ENCODE measurements around the gene PROS1.

The PROS1 gene

DNA sequence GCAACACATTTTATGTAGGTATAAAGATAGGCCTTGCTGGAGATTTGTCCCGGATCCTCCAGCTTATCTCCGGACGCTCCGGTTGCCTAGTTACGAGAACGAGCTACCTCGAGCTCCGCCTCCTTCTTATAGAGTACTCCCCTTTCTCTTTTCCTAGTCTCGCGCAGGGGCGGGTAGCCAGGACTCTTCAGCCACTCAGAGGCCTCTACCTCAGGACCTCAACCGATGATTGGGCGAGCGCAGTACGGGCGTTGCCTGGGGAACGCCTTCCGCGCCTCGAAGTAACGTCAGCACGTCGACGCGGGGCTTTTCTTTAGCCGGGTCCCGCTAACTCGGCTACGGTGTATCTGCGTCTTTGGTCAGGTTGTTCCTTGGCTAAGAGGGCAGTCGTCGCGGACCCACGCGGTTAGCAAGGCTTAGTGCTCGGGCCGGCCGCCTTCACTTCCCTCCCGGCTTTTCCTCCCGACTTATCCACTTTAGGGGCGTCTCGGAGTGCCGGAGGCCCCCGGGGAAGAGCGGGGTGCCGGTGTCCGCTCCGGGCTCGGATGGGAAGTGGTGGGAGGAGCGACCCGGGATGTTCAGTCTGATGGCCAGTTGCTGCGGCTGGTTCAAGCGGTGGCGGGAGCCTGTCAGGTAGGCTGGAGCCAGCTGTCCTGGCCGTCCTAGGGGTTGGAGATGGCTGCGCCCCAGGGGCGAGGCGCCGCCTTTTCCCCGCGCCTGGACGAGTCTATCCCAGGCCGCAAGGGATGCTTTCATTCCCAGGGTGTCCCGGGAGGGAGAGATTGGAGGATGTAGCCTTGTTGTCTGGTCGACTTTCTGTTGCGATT lies 6.4 kb upstream of the PROS1 start, which contains the start of gene ARL13B (continued):
- TF ChIP-seq, protein P1, sequence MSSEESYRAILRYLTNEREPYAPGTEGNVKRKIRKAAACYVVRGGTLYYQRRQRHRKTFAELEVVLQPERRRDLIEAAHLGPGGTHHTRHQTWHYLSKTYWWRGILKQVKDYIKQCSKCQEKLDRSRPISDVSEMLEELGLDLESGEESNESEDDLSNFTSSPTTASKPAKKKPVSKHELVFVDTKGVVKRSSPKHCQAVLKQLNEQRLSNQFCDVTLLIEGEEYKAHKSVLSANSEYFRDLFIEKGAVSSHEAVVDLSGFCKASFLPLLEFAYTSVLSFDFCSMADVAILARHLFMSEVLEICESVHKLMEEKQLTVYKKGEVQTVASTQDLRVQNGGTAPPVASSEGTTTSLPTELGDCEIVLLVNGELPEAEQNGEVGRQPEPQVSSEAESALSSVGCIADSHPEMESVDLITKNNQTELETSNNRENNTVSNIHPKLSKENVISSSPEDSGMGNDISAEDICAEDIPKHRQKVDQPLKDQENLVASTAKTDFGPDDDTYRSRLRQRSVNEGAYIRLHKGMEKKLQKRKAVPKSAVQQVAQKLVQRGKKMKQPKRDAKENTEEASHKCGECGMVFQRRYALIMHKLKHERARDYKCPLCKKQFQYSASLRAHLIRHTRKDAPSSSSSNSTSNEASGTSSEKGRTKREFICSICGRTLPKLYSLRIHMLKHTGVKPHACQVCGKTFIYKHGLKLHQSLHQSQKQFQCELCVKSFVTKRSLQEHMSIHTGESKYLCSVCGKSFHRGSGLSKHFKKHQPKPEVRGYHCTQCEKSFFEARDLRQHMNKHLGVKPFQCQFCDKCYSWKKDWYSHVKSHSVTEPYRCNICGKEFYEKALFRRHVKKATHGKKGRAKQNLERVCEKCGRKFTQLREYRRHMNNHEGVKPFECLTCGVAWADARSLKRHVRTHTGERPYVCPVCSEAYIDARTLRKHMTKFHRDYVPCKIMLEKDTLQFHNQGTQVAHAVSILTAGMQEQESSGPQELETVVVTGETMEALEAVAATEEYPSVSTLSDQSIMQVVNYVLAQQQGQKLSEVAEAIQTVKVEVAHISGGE (tag by site-specific recombination; conservative IDR thresholded peaks at IDR 0.05; ENCODE audit: low read depth) = peak; percentile 57
- TF ChIP-seq FEZF1 (tag by site-specific recombination; IDR thresholded peaks at IDR 0.05) (peak; percentile 52), ZNF843 (tag by site-specific recombination; IDR thresholded peaks at IDR 0.05) (0 out of 2 replicates have a peak, but pooled peaks have one; percentile 22), MYNN (tag by site-specific recombination; IDR thresholded peaks at IDR 0.05; ENCODE audit: borderline replicate concordance) (peak; percentile 76), ZNF76 (tag by site-specific recombination; IDR thresholded peaks at IDR 0.05; ENCODE audit: borderline replicate concordance, low read depth) (peak; percentile 63), SP7 (tag by site-specific recombination; IDR thresholded peaks at IDR 0.05) (0 out of 2 replicates have a peak, but pooled peaks have one; percentile 17), IKZF3 (tag by site-specific recombination; IDR thresholded peaks at IDR 0.05) (peak; percentile 64; the same call in 1 of the 2 replicates), ZNF501 (tag by site-specific recombination; IDR thresholded peaks at IDR 0.05) (peak; percentile 76; the same call in 1 of the 2 replicates), ZBTB8A (tag by site-specific recombination; IDR thresholded peaks at IDR 0.05) (peak; percentile 16; the same call in 1 of the 2 replicates), ZNF423 (tag by site-specific recombination; IDR thresholded peaks at IDR 0.05) (0 out of 2 replicates have a peak, but pooled peaks have one; percentile 19), ZEB2 (tag by site-specific recombination; IDR thresholded peaks at IDR 0.05) (0 out of 2 replicates have a peak, but pooled peaks have one; percentile 33), ZNF747 (tag by site-specific recombination; IDR thresholded peaks at IDR 0.05) (no peak), KLF1 (tag by site-specific recombination; IDR thresholded peaks at IDR 0.05) (0 out of 2 replicates have a peak, but pooled peaks have one; percentile 8), ZNF221 (tag by site-specific recombination; IDR thresholded peaks at IDR 0.05; ENCODE audit: borderline replicate concordance) (no peak), ZBTB20 (tag by site-specific recombination; IDR thresholded peaks at IDR 0.05) (peak; percentile 67; the same call in 1 of the 2 replicates), ZNF335 (tag by site-specific recombination; conservative IDR thresholded peaks at IDR 0.05) (peak; percentile 76), ZFP41 (tag by site-specific recombination; IDR thresholded peaks at IDR 0.05; ENCODE audit: borderline replicate concordance) (no peak), ZNF2 (tag by site-specific recombination; IDR thresholded peaks at IDR 0.05) (peak; percentile 82; the same call in 1 of the 2 replicates)
- TF ChIP-seq, protein P2, sequence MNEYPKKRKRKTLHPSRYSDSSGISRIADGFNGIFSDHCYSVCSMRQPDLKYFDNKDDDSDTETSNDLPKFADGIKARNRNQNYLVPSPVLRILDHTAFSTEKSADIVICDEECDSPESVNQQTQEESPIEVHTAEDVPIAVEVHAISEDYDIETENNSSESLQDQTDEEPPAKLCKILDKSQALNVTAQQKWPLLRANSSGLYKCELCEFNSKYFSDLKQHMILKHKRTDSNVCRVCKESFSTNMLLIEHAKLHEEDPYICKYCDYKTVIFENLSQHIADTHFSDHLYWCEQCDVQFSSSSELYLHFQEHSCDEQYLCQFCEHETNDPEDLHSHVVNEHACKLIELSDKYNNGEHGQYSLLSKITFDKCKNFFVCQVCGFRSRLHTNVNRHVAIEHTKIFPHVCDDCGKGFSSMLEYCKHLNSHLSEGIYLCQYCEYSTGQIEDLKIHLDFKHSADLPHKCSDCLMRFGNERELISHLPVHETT (tag by site-specific recombination; IDR thresholded peaks at IDR 0.05) = 0 out of 2 replicates have a peak, but pooled peaks have one; percentile 20
- TF ChIP-seq, protein P3, sequence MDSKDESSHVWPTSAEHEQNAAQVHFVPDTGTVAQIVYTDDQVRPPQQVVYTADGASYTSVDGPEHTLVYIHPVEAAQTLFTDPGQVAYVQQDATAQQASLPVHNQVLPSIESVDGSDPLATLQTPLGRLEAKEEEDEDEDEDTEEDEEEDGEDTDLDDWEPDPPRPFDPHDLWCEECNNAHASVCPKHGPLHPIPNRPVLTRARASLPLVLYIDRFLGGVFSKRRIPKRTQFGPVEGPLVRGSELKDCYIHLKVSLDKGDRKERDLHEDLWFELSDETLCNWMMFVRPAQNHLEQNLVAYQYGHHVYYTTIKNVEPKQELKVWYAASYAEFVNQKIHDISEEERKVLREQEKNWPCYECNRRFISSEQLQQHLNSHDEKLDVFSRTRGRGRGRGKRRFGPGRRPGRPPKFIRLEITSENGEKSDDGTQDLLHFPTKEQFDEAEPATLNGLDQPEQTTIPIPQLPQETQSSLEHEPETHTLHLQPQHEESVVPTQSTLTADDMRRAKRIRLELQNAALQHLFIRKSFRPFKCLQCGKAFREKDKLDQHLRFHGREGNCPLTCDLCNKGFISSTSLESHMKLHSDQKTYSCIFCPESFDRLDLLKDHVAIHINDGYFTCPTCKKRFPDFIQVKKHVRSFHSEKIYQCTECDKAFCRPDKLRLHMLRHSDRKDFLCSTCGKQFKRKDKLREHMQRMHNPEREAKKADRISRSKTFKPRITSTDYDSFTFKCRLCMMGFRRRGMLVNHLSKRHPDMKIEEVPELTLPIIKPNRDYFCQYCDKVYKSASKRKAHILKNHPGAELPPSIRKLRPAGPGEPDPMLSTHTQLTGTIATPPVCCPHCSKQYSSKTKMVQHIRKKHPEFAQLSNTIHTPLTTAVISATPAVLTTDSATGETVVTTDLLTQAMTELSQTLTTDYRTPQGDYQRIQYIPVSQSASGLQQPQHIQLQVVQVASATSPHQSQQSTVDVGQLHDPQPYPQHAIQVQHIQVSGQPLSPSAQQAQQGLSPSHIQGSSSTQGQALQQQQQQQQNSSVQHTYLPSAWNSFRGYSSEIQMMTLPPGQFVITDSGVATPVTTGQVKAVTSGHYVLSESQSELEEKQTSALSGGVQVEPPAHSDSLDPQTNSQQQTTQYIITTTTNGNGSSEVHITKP (tag by site-specific recombination; IDR thresholded peaks at IDR 0.05) = peak; percentile 96
